Thoracic aorta (tissue), 2 donors: ENCODE results near the gene DTWD2. TPM values are rescaled to one million over a fixed set of nuclear protein-coding genes. Genes with fewer than 3 reads are reported as not detected.
"Not testable (repeated sequence)": the region's sequence is repeated elsewhere in the genome, so short reads cannot be mapped to it uniquely, and the experiment has no call there.

ENCODE experiments used
- ATAC-seq: fragments of 150-250 bp; one replicate; pipeline ENCODE4 v1.8.0; 2017; ENCODE audit warnings: low read depth; ENCODE audit not compliant: insufficient number of reproducible peaks, low FRiP score
- DNase-seq: peaks from one replicate; pipeline ENCODE4 v3.0.0-alpha.2; 2020; ENCODE audit warnings: low spot score
- H3K27ac ChIP-seq, 2 donors: fragments of 200-600 bp; sonication (generic); 1 replicate in 1 of 2; 2 replicates in 1 of 2; pipeline ENCODE4 v1.5.1; 2016; ENCODE audit warnings: mild to moderate bottlenecking in 2 of 2, moderate library complexity in 2 of 2
- H3K27me3 ChIP-seq: fragments of 200-600 bp; sonication (generic); replicated peaks from 2 replicates; pipeline ENCODE4 v1.6.0; 2016; ENCODE audit warnings: mild to moderate bottlenecking; ENCODE audit not compliant: insufficient read depth
- H3K36me3 ChIP-seq: fragments of 200-600 bp; sonication (generic); one replicate; pipeline ENCODE4 v1.5.1; 2016
- H3K4me1 ChIP-seq, 2 donors: fragments of 200-600 bp; sonication (generic); 1 replicate in 1 of 2; 2 replicates in 1 of 2; pipeline versions ENCODE4 v1.5.1 to v1.6.0; 2016; ENCODE audit warnings: low read depth in 2 of 2, mild to moderate bottlenecking in 1 of 2; ENCODE audit not compliant: control insufficient read depth in 1 of 2
- H3K4me3 ChIP-seq: fragments of 200-600 bp; sonication (generic); 2 replicates; pipeline ENCODE4 v1.5.1; 2016; ENCODE audit warnings: mild to moderate bottlenecking
- H3K9me3 ChIP-seq: fragments of 200-600 bp; sonication (generic); 2 replicates; pipeline ENCODE4 v1.5.1; 2016
- CTCF ChIP-seq: fragments of 200-600 bp; sonication (generic); IDR thresholded peaks from one replicate; pipeline ENCODE4 v1.5.1; 2019; ENCODE audit warnings: antibody characterized with exemption
- total RNA-seq, 2 donors: library from RNA; depleted of rRNA; stranded (reverse); fragments of >200 nt; gene quantifications; one replicate each; pipeline versions ENCODE4 v1.1.0 to v1.2.3, GENCODE V29; 2016

DTWD2 gene
- total RNA-seq, 2 donors from 2014 or later = 5.0 to 8.7 TPM

GRCh38 chr5:118889165-118889564, 99.2 kb downstream of the DTWD2 start:
- H3K36me3 ChIP-seq = no peaks in the 10 kb centered on the region
- no peak overlapping the region for H3K4me3 ChIP-seq
- no peak for ATAC-seq
- H3K27ac ChIP-seq = no peak overlapping the region
- no peak for TF ChIP-seq CTCF
- no peaks in the 10 kb centered on the region for H3K27me3 ChIP-seq
- no peak for DNase-seq
- no peaks in the 10 kb centered on the region for H3K4me1 ChIP-seq
- H3K9me3 ChIP-seq = no peaks in the 10 kb centered on the region

- TF ChIP-seq CTCF = no peak
- ATAC-seq (no peak), DNase-seq (no peak)
- Histone ChIP-seq H3K4me1 (no peaks in the 10 kb centered on the region), H3K27me3 (no peaks in the 10 kb centered on the region), H3K27ac (no peak overlapping the region), H3K36me3 (no peaks in the 10 kb centered on the region), H3K9me3 (no peaks in the 10 kb centered on the region), H3K4me3 (no peak overlapping the region)
Observed at GRCh38 chr5:118888556-118888955, 99.8 kb downstream of the DTWD2 start.

GRCh38 chr5:118883362-118883761, 105.0 kb downstream of the DTWD2 start:
- Histone ChIP-seq H3K4me1 (no peaks in the 10 kb centered on the region), H3K9me3 (no peaks in the 10 kb centered on the region), H3K27ac (no peak overlapping the region), H3K4me3 (no peak overlapping the region), H3K27me3 (no peaks in the 10 kb centered on the region), H3K36me3 (no peaks in the 10 kb centered on the region)
- no peak for TF ChIP-seq CTCF
- DNase-seq (no peak), ATAC-seq (no peak)

- H3K36me3 ChIP-seq = no peaks in the 10 kb centered on the region
Observed at GRCh38 chr5:118882666-118883065, 105.7 kb downstream of the DTWD2 start.

GRCh38 chr5:118876852-118877251, 111.5 kb downstream of the DTWD2 start:
- not testable (repeated sequence) for DNase-seq, H3K4me1 ChIP-seq, H3K27ac ChIP-seq, ATAC-seq, H3K27me3 ChIP-seq, H3K36me3 ChIP-seq, H3K4me3 ChIP-seq
- peaks cover 16% of the 10 kb centered on the region for H3K9me3 ChIP-seq

More at GRCh38 chr5:118882666-118883065, 105.7 kb downstream of the DTWD2 start:
- TF ChIP-seq CTCF = no peak
- H3K27ac ChIP-seq = no peak overlapping the region
- no peaks in the 10 kb centered on the region for H3K27me3 ChIP-seq
- H3K4me1 ChIP-seq = no peaks in the 10 kb centered on the region
- peaks cover 3% of the 10 kb centered on the region for H3K9me3 ChIP-seq
- ATAC-seq = no peak
- no peak for DNase-seq
- H3K4me3 ChIP-seq = no peak overlapping the region

GRCh38 chr5:118875131-118875530, 113.2 kb downstream of the DTWD2 start:
- DNase-seq (no peak), ATAC-seq (no peak)
- Histone ChIP-seq H3K4me3 (no peak overlapping the region), H3K27ac (no peak overlapping the region), H3K4me1 (no peaks in the 10 kb centered on the region), H3K27me3 (no peaks in the 10 kb centered on the region), H3K9me3 (peaks cover 16% of the 10 kb centered on the region), H3K36me3 (no peaks in the 10 kb centered on the region)
- no peak for TF ChIP-seq CTCF
